ENCODE results near the gene MTM1.

Gene MTM1

DNA sequence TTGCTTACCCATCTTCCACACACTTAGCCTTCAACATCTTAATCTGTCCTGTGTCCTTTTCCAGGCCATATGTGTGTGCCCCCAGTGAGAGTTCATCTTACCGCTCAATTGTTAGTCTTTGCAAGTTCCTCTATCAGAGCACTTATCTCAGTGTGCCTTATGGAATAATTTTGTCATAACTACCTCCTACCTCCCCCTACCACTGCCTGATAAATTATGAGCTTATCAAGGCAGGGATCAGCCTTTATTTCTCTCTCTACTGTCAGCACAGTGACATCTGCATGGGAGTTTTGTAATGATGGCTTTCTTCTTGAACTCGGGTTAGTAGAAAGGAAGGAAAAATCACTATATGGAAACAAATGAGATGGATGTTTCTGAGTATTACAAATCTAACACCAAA lies 53.2 kb downstream of the MTM1 start:
- no peaks in the 10 kb centered on the region for H3K4me1 ChIP-seq (ENCODE audit: insufficient read depth, low read length, poor library complexity, severe bottlenecking)
- H4K20me1 ChIP-seq (ENCODE audit: insufficient read depth, low read length, poor library complexity, severe bottlenecking), result no peaks in the 10 kb centered on the region
- H3K4me3 ChIP-seq (ENCODE audit: low read length, poor library complexity, severe bottlenecking), result no peak overlapping the region
- no peak overlapping the region for H3K4me2 ChIP-seq (ENCODE audit: low read depth, low read length, poor library complexity, severe bottlenecking)
- no peaks in the 10 kb centered on the region for H3K9me3 ChIP-seq (ENCODE audit: insufficient read depth, low read depth, low read length)
- TF ChIP-seq, protein P1, sequence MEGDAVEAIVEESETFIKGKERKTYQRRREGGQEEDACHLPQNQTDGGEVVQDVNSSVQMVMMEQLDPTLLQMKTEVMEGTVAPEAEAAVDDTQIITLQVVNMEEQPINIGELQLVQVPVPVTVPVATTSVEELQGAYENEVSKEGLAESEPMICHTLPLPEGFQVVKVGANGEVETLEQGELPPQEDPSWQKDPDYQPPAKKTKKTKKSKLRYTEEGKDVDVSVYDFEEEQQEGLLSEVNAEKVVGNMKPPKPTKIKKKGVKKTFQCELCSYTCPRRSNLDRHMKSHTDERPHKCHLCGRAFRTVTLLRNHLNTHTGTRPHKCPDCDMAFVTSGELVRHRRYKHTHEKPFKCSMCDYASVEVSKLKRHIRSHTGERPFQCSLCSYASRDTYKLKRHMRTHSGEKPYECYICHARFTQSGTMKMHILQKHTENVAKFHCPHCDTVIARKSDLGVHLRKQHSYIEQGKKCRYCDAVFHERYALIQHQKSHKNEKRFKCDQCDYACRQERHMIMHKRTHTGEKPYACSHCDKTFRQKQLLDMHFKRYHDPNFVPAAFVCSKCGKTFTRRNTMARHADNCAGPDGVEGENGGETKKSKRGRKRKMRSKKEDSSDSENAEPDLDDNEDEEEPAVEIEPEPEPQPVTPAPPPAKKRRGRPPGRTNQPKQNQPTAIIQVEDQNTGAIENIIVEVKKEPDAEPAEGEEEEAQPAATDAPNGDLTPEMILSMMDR (conservative IDR thresholded peaks at IDR 0.05; ENCODE audit: low read length), result no peak
- no peak for TF ChIP-seq EZH2phosphoT487 (IDR thresholded peaks at IDR 0.05; ENCODE audit: borderline replicate concordance)
- no peaks in the 10 kb centered on the region for H3K79me2 ChIP-seq (ENCODE audit: insufficient read depth, low read length)
- H3K9ac ChIP-seq (ENCODE audit: low read depth, low read length, poor library complexity, severe bottlenecking), result no peak overlapping the region
- no peaks in the 10 kb centered on the region for H3K9me2 ChIP-seq (replicated peaks; ENCODE audit: low read depth, low read length)
- no peak overlapping the region for H2AFZ ChIP-seq (ENCODE audit: low read length)
- H3K27me3 ChIP-seq (ENCODE audit: insufficient read depth, low read length, poor library complexity, severe bottlenecking), result no peaks in the 10 kb centered on the region
- no peaks in the 10 kb centered on the region for H3F3A ChIP-seq (ENCODE audit: low read depth)
- H3K36me3 ChIP-seq (ENCODE audit: insufficient read depth, low read length), result peaks cover 17% of the 10 kb centered on the region; the same call in 1 of the 2 replicates

DNA sequence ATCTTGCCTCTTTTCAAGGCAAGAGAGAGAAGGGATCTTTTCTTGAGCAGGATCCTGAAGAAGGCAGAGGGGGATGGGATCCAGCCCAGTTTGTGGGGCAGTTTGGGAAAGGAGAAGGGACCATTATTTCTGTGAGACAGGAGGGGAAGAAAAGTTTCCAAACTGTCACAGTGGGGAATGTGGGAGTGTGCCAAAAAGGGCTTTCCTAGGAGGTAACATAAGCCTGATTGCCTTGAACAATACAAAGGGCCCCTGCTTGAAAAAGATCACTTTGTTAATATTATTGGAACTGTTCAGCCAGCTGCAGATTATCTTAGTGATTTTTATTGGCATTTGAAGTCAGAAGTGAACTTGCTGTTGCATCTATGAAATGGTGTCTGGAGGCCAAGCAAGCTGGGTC lies 55.2 kb downstream of the MTM1 start:
- no peak overlapping the region for H3K4me2 ChIP-seq (ENCODE audit: low read depth, low read length, poor library complexity, severe bottlenecking)
- no peak overlapping the region for H2AFZ ChIP-seq (ENCODE audit: low read length)
- H4K20me1 ChIP-seq (ENCODE audit: insufficient read depth, low read length, poor library complexity, severe bottlenecking), result no peaks in the 10 kb centered on the region
- no peak overlapping the region for H3K4me3 ChIP-seq (ENCODE audit: low read length, poor library complexity, severe bottlenecking)
- no peaks in the 10 kb centered on the region for H3K4me1 ChIP-seq (ENCODE audit: insufficient read depth, low read length, poor library complexity, severe bottlenecking)
- no peaks in the 10 kb centered on the region for H3K79me2 ChIP-seq (ENCODE audit: insufficient read depth, low read length)
- peaks cover 17% of the 10 kb centered on the region; the same call in 1 of the 2 replicates for H3K36me3 ChIP-seq (ENCODE audit: insufficient read depth, low read length)
- no peaks in the 10 kb centered on the region for H3F3A ChIP-seq (ENCODE audit: low read depth)
- H3K9me3 ChIP-seq (ENCODE audit: insufficient read depth, low read depth, low read length), result no peaks in the 10 kb centered on the region
- H3K27me3 ChIP-seq (ENCODE audit: insufficient read depth, low read length, poor library complexity, severe bottlenecking), result no peaks in the 10 kb centered on the region
- TF ChIP-seq, protein P1 (conservative IDR thresholded peaks at IDR 0.05; ENCODE audit: low read length), result no peak
- TF ChIP-seq EZH2phosphoT487 (IDR thresholded peaks at IDR 0.05; ENCODE audit: borderline replicate concordance), result no peak
- H3K9me2 ChIP-seq (replicated peaks; ENCODE audit: low read depth, low read length), result no peaks in the 10 kb centered on the region
- H3K9ac ChIP-seq (ENCODE audit: low read depth, low read length, poor library complexity, severe bottlenecking), result no peak overlapping the region

DNA sequence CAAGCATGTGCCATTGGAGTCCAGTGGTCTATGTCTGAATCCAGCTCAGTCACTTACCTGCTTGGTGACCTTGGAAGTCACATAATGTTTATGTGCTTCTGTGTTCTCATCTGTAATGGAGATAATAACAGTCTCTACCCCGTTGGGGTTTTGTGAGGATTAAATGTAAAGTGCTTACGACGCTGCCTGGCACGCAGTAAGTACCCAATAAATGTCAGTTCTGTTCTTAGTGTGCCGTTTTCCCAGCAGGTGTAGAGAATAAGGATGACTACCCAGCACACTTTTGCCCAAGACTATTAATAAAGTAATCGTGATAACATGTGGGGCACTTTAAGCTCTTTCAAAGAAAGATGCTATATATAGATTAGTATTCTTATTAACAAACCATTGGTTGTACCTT lies 56.7 kb downstream of the MTM1 start:
- Histone ChIP-seq H4K20me1 (ENCODE audit: insufficient read depth, low read length, poor library complexity, severe bottlenecking) (no peaks in the 10 kb centered on the region), H3K4me1 (ENCODE audit: insufficient read depth, low read length, poor library complexity, severe bottlenecking) (no peaks in the 10 kb centered on the region), H3K79me2 (ENCODE audit: insufficient read depth, low read length) (no peaks in the 10 kb centered on the region), H3K9me2 (replicated peaks; ENCODE audit: low read depth, low read length) (no peaks in the 10 kb centered on the region), H3K9me3 (ENCODE audit: insufficient read depth, low read depth, low read length) (no peaks in the 10 kb centered on the region), H3F3A (ENCODE audit: low read depth) (no peaks in the 10 kb centered on the region), H3K4me3 (ENCODE audit: low read length, poor library complexity, severe bottlenecking) (no peak overlapping the region), H3K27me3 (ENCODE audit: insufficient read depth, low read length, poor library complexity, severe bottlenecking) (no peaks in the 10 kb centered on the region), H3K4me2 (ENCODE audit: low read depth, low read length, poor library complexity, severe bottlenecking) (no peak overlapping the region), H3K36me3 (ENCODE audit: insufficient read depth, low read length) (peaks cover 13% of the 10 kb centered on the region; the same call in 1 of the 2 replicates), H3K9ac (ENCODE audit: low read depth, low read length, poor library complexity, severe bottlenecking) (no peak overlapping the region), H2AFZ (ENCODE audit: low read length) (no peak overlapping the region)
- TF ChIP-seq, protein P1 (conservative IDR thresholded peaks at IDR 0.05; ENCODE audit: low read length), result no peak
- no peak for TF ChIP-seq EZH2phosphoT487 (IDR thresholded peaks at IDR 0.05; ENCODE audit: borderline replicate concordance)
